ENCODE data around the gene SUSD2.
"Not testable (repeated sequence)": the region's sequence is repeated elsewhere in the genome, so short reads cannot be mapped to it uniquely, and the experiment has no call there.

SUSD2 gene

DNA sequence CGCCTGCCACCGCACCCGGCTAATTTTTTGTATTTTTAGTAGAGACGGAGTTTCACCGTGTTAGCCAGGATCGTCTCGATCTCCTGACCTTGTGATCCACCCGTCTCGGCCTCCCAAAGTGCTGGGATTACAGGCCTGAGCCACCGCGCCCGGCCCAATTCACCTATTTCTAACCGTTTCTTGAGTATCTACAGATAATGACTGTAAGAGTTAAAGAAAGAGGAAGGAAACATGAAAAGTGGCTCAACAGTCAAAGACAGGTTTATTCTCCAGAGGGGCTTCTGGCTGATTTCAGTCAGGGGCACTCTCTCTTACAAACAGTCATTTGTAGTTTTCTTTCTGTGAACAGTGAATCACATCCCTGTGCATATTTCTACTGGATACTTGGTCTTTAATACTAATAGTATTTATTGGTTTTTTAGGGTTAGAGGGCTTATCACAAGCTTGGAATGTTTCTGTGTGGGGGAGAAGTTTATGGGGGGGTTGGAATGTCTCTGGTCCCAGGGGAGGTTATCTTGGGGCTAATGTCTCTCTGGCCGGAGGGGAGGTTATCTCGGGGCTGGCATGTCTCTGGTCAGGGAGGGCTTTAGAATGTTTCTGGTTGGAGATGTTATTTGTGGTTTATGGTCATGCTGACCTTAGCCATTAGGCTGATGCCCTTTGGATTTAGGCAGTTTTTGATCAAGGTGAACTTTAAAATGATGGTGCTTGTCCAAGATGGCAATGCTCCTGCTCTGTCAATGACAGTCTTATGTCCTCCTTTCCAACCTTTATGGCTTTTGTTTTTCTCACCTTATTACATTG is 25.4 kb downstream of the SUSD2 start:
- H3K4me3 ChIP-seq (ENCODE audit: low read length); DNase-seq (ENCODE audit: low read depth, low spot score): not testable (repeated sequence)

GRCh38 chr22:24207264-24208011 is 26.2 kb downstream of the SUSD2 start:
- DNase-seq (ENCODE audit: low read depth, low spot score): no peak
- H3K4me3 ChIP-seq (ENCODE audit: low read length): no peak overlapping the region

DNA sequence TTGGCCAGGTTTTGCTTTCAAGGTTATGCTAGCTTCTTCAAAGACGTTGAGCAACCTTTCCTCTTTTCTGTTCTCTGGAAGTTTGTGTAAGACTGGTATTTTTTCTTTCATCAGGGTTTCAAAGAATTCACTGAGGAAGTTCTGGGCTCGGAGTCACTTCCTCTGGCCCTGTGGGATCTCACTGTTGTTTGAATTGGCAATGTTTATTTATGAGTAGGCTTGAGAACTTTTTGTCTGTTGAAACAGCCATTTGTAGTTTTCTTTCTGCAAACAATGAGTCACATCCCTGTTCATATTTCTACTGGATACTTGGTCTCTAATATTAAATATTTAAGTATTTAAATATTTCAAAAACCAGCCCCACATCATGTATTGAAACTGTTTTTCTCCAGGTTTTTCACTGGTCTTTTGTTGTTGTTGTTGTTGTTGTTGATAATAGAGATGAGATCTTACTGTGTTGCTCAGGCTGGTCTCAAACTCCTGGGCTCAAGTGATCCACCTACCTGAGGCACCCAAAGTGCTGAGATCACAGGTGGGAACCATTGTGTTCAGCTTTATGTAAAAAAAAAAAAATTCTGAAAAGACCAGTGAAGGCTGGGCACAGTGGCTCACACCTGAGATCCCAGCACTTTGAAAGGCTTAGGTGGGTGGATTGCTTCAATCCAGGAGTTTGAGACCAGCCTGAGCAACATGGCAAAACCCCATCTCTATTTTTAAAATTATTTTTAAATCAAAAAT is 26.9 kb downstream of the SUSD2 start:
- no peak overlapping the region for H3K4me3 ChIP-seq (ENCODE audit: low read length)
- DNase-seq (ENCODE audit: low read depth, low spot score): peak; percentile 21

DNA sequence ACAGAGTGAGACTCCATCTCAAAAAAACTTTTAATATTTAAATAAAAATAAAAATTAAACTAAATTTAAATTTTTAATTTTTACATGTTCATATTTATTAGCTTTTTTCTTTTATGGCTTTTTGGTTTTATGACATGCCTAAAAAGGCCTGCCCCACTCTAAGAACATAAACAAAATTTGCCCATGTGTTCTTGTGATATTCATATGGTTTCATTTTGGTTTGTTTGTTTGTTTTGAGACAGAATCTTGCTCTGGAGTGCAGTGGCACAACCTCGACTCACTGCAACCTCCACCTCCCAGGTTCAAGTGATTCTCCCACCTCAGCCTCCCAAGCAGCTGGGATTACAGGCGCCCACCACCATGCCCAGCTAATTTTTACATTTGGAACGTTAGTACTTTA is 27.7 kb downstream of the SUSD2 start:
- no peak for DNase-seq (ENCODE audit: low read depth, low spot score)
- no peak overlapping the region for H3K4me3 ChIP-seq (ENCODE audit: low read length)

GRCh38 chr22:24209687-24210086 is 28.4 kb downstream of the SUSD2 start:
- no peak overlapping the region for H3K4me3 ChIP-seq (ENCODE audit: low read length)
- no peak for DNase-seq (ENCODE audit: low read depth, low spot score)

DNA sequence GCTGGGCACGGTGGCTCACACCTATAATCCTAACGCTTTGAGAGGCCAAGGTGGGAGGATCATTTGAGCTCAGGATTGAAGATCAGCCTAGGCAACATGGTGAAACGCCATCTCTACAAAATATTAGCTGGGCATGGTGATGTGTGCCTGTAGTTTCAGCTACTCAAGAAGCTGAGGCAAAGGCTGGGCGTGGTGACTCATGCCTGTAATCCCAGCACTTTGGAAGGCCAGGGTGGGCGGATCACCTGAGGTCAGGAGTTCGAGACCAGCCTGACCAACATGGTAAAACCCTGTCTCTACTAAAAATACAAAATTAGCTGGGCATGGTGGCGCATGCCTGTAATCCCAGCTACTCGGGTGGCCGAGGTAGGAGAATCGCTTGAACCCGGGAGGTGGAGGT is 29.1 kb downstream of the SUSD2 start:
- H3K4me3 ChIP-seq (ENCODE audit: low read length); DNase-seq (ENCODE audit: low read depth, low spot score): not testable (repeated sequence)

DNA sequence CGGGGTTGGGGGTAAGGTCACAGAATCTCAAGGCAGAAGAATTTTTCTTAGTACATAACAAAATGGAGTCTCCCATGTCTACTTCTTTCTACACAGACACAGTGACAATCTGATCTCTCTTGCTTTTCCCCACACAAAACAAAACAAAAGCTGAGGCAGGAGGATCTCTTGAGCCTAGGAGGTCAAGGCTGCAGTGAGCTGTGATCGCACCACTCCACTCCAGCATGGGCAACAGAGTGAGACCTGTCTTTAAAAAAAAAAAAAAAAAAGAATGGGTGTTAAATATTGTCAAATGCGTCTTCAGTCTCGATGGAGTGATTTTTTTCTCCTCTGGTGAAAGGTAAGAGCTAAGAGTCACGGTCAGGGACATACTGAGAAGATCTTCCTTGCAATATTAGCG is 30.4 kb downstream of the SUSD2 start:
- not testable (repeated sequence) for H3K4me3 ChIP-seq (ENCODE audit: low read length); DNase-seq (ENCODE audit: low read depth, low spot score)

DNA sequence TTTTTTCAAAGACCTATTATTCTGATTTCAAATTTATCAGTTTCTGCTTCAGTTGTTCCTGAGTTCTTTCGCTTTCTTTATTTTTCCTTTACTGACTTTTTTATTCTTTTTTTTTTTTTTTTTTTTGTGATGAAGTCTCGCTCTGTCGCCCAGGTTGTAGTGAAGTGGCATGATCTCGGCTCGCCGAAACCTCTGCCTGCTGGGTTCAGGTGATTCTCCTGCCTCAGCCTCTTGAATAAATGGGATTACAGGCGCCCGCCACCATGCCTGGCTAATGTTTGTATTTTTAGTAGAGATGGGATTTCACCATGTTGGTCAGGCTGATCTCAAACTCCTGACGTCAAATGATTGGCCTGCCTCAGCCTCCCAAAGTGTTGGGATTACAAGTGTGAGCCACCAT is 31.8 kb downstream of the SUSD2 start:
- not testable (repeated sequence) for H3K4me3 ChIP-seq (ENCODE audit: low read length); DNase-seq (ENCODE audit: low read depth, low spot score)

DNA sequence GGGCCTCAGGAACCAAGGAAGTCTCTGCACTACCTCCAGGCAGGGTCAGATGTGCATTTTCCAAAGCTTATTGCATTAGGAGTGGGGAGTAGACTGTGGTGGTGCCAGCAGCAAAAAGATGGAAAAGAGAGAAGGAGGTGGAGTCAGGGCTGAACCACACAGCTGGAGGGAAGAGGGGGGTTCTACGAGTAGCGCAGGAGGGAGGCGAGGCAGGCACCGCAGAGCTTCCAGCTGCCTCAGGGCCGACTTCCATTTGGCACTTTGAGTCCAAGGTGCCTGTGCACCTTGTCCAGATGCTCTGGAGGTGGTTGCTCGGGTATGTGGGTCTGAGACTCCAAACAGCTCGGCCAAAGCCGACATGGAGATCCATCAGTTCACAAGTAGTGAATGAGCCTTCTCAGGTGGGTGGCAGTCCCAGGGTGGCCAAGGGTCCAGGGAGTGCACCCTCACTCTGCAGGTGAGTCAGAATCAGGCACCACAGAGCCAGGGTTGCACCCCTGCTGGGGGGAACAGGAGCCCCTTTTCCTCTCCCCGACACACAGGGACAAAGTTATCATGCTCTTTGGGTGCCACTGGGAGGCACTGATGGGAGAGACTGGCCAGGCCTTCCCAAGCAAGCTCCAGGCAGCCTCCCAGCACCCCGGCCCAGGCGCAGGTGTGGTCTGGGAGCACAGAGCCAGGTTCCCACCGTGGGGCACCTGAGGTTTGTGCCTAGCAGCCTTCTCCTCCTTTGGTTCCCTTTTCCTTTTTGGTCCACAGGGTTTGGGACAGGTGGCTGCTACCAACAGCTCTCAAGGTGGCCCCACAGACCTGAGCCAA is 33.4 kb downstream of the SUSD2 start:
- DNase-seq (ENCODE audit: low read depth, low spot score): no peak
- no peak overlapping the region for H3K4me3 ChIP-seq (ENCODE audit: low read length)

GRCh38 chr22:24216541-24217209 is 35.4 kb downstream of the SUSD2 start:
- peak; percentile 75 for DNase-seq (ENCODE audit: low read depth, low spot score)
- no peak overlapping the region for H3K4me3 ChIP-seq (ENCODE audit: low read length)

GRCh38 chr22:24217384-24217783 is 36.1 kb downstream of the SUSD2 start:
- no peak for DNase-seq (ENCODE audit: low read depth, low spot score)
- H3K4me3 ChIP-seq (ENCODE audit: low read length): no peak overlapping the region

GRCh38 chr22:24219750-24220149 is 38.5 kb downstream of the SUSD2 start:
- DNase-seq (ENCODE audit: low read depth, low spot score): no peak
- H3K4me3 ChIP-seq (ENCODE audit: low read length): no peak overlapping the region

GRCh38 chr22:24224468-24224867 is 43.2 kb downstream of the SUSD2 start:
- DNase-seq (ENCODE audit: low read depth, low spot score): no peak
- H3K4me3 ChIP-seq (ENCODE audit: low read length): no peak overlapping the region

- DNase-seq (ENCODE audit: low read depth, low spot score): no peak
- H3K4me3 ChIP-seq (ENCODE audit: low read length): no peak overlapping the region
Observed at GRCh38 chr22:24225044-24225601, 43.8 kb downstream of the SUSD2 start.

- no peak overlapping the region for H3K4me3 ChIP-seq (ENCODE audit: low read length)
- no peak for DNase-seq (ENCODE audit: low read depth, low spot score)
Observed at GRCh38 chr22:24225951-24226350, 44.7 kb downstream of the SUSD2 start.

- no peak for DNase-seq (ENCODE audit: low read depth, low spot score)
Observed at GRCh38 chr22:24230911-24231656, 49.8 kb downstream of the SUSD2 start.

GRCh38 chr22:24231706-24232105 is 50.4 kb downstream of the SUSD2 start:
- no peak for DNase-seq (ENCODE audit: low read depth, low spot score)
- H3K4me3 ChIP-seq (ENCODE audit: low read length): no peak overlapping the region

More at GRCh38 chr22:24230911-24231656, 49.8 kb downstream of the SUSD2 start:
- H3K4me3 ChIP-seq (ENCODE audit: low read length): no peak overlapping the region

DNA sequence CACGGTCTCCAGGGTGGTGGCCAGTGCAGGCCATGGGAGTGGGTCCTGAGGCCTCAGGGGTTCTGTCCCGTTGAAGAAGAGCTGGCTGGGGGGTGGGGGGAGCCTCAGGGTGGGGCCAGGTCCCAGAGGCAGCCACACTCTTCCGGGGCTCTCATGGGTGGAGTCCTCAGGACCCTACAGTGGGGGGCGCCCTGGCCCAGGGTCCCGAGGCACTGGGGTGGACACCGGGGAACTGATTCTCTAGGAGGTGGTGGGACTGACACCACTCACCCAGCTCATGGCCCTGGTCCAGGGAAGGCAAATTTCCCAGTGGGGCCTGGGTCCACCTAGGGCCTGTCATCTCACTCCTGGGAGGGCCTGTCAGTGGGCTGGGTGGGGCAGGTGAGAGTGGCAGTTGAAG is 50.8 kb downstream of the SUSD2 start:
- DNase-seq (ENCODE audit: low read depth, low spot score): no peak

More for the DNA sequence above, 50.8 kb downstream of the SUSD2 start:
- H3K4me3 ChIP-seq (ENCODE audit: low read length): no peak overlapping the region
